HEK293 (cell line): ENCODE measurements around the gene DLX6.

Experiments used
- CTCF ChIA-PET: fragments of 350-600 bp; formaldehyde crosslinking; extraction: SDS; loops from one replicate; lab custom pipeline; 2021; ENCODE audit warnings: antibody characterized with exemption; lab: Yijun Ruan, JAX
- POLR2A ChIA-PET: fragments of 300-600 bp; formaldehyde crosslinking; extraction: SDS; loops from one replicate; lab custom pipeline; 2020; ENCODE audit warnings: antibody characterized with exemption, inconsistent platforms; lab: Yijun Ruan, JAX
- H3K27ac ChIP-seq: fragments of 200-500 bp; sonication (Bioruptor generic); 2 replicates; pipeline ENCODE4 v1.5.1; 2014; ENCODE audit warnings: low read depth, low read length, control low read depth, inconsistent platforms; ENCODE audit errors: extremely low read depth
- H3K36me3 ChIP-seq, 2 experiments: fragments of 200-500 bp in 1 of 2; sonication (Bioruptor generic) in 1 of 2; 1 replicate in 1 of 2; 2 replicates in 1 of 2; pipeline ENCODE4 v1.5.1; 2014 to 2017; ENCODE audit warnings: inconsistent platforms in 2 of 2, low read length in 2 of 2; ENCODE audit not compliant: control insufficient read depth in 2 of 2, insufficient read depth in 1 of 2
- H3K4me1 ChIP-seq: fragments of 200-500 bp; sonication (Bioruptor generic); 2 replicates; pipeline ENCODE4 v1.5.1; 2014; ENCODE audit warnings: mild to moderate bottlenecking, low read length, inconsistent platforms; ENCODE audit not compliant: control insufficient read depth, insufficient read depth
- H3K4me3 ChIP-seq: 2 replicates; pipeline ENCODE4 v1.5.1; 2011; ENCODE audit warnings: low read depth, mild to moderate bottlenecking, control low read depth, low read length, moderate library complexity
- H3K9me3 ChIP-seq: fragments of 200-500 bp; sonication (Bioruptor generic); 2 replicates; pipeline ENCODE4 v1.5.1; 2014; ENCODE audit warnings: low read depth, low read length, inconsistent platforms; ENCODE audit not compliant: control insufficient read depth, insufficient read depth
- FEZF1 ChIP-seq: fragments of 450-650 bp; formaldehyde crosslinking; IDR thresholded peaks from 2 replicates; pipeline ENCODE4 v1.5.1; 2016; ENCODE audit warnings: missing biosample characterization, missing genetic modification characterization
- GLI2 ChIP-seq: fragments of 450-650 bp; formaldehyde crosslinking; IDR thresholded peaks from 2 replicates; pipeline ENCODE4; 2017; ENCODE audit warnings: missing biosample characterization, missing genetic modification characterization, low read depth, borderline replicate concordance
- GLIS1 ChIP-seq: fragments of 450-650 bp; formaldehyde crosslinking; IDR thresholded peaks from 2 replicates; pipeline ENCODE4 v1.5.1; 2016; ENCODE audit warnings: missing biosample characterization, missing genetic modification characterization
- HOXC10 ChIP-seq: sonication (generic); formaldehyde crosslinking; IDR thresholded peaks from 2 replicates; pipeline ENCODE4 v1.8.1; 2023; ENCODE audit warnings: mild to moderate bottlenecking, missing genetic modification reagents
- KLF10 ChIP-seq: fragments of 450-650 bp; IDR thresholded peaks from 2 replicates; pipeline ENCODE4 v1.5.1; 2018; ENCODE audit warnings: missing biosample characterization, mild to moderate bottlenecking, missing genetic modification characterization
- KLF9 ChIP-seq: fragments of 450-650 bp; formaldehyde crosslinking; IDR thresholded peaks from 2 replicates; pipeline ENCODE4 v1.5.1; 2016; ENCODE audit warnings: missing biosample characterization, missing genetic modification characterization, low read depth
- RBAK ChIP-seq: fragments of 450-650 bp; formaldehyde crosslinking; IDR thresholded peaks from 2 replicates; pipeline ENCODE4 v1.5.1; 2016; ENCODE audit warnings: missing biosample characterization, missing genetic modification characterization
- SP3 ChIP-seq: fragments of 450-650 bp; formaldehyde crosslinking; IDR thresholded peaks from 2 replicates; pipeline ENCODE4 v1.5.1; 2016; ENCODE audit warnings: missing biosample characterization, missing genetic modification characterization
- ZBTB48 ChIP-seq: fragments of 450-650 bp; formaldehyde crosslinking; IDR thresholded peaks from 2 replicates; pipeline ENCODE4 v1.5.1; 2016; ENCODE audit warnings: missing biosample characterization, missing genetic modification characterization
- ZFHX2 ChIP-seq: fragments of 450-650 bp; formaldehyde crosslinking; conservative IDR thresholded peaks from 2 replicates; pipeline ENCODE4 v1.5.1; 2016; ENCODE audit warnings: missing biosample characterization, missing genetic modification characterization
- ZFP37 ChIP-seq: fragments of 450-650 bp; formaldehyde crosslinking; IDR thresholded peaks from 2 replicates; pipeline ENCODE4 v1.5.1; 2016; ENCODE audit warnings: missing biosample characterization, missing genetic modification characterization
- ZNF114 ChIP-seq: fragments of 450-650 bp; formaldehyde crosslinking; IDR thresholded peaks from 2 replicates; pipeline ENCODE4 v1.5.0; 2017; ENCODE audit warnings: missing biosample characterization, missing genetic modification characterization
- ZNF157 ChIP-seq: fragments of 450-650 bp; formaldehyde crosslinking; IDR thresholded peaks from 2 replicates; pipeline ENCODE4 v1.5.1; 2016; ENCODE audit warnings: missing biosample characterization, missing genetic modification characterization
- ZNF19 ChIP-seq: fragments of 450-650 bp; formaldehyde crosslinking; IDR thresholded peaks from 2 replicates; pipeline ENCODE4; 2016; ENCODE audit warnings: missing biosample characterization, missing genetic modification characterization, low read depth
- ZNF24 ChIP-seq: fragments of 450-650 bp; formaldehyde crosslinking; IDR thresholded peaks from 2 replicates; pipeline ENCODE4 v1.5.1; 2016; ENCODE audit warnings: missing biosample characterization, missing genetic modification characterization
- ZNF248 ChIP-seq: fragments of 450-650 bp; formaldehyde crosslinking; IDR thresholded peaks from 2 replicates; pipeline ENCODE4 v1.5.1; 2017; ENCODE audit warnings: missing biosample characterization, missing genetic modification characterization
- ZNF26 ChIP-seq: fragments of 450-650 bp; formaldehyde crosslinking; IDR thresholded peaks from 2 replicates; pipeline ENCODE4 v1.5.1; 2016; ENCODE audit warnings: missing biosample characterization, missing genetic modification characterization
- ZNF280C ChIP-seq: fragments of 450-650 bp; formaldehyde crosslinking; IDR thresholded peaks from 2 replicates; pipeline ENCODE4 v1.5.1; 2016; ENCODE audit warnings: missing biosample characterization, missing genetic modification characterization
- ZNF292 ChIP-seq: fragments of 450-650 bp; formaldehyde crosslinking; IDR thresholded peaks from 2 replicates; pipeline ENCODE4 v1.5.1; 2016; ENCODE audit warnings: low read depth, missing biosample characterization, missing genetic modification characterization, borderline replicate concordance
- ZNF350 ChIP-seq: fragments of 450-650 bp; formaldehyde crosslinking; IDR thresholded peaks from 2 replicates; pipeline ENCODE4 v1.5.0; 2017; ENCODE audit warnings: missing biosample characterization, mild to moderate bottlenecking, missing genetic modification characterization
- ZNF544 ChIP-seq: fragments of 450-650 bp; formaldehyde crosslinking; IDR thresholded peaks from 2 replicates; pipeline ENCODE4 v1.5.0; 2017; ENCODE audit warnings: missing biosample characterization, missing genetic modification characterization
- ZNF549 ChIP-seq: fragments of 450-650 bp; IDR thresholded peaks from 2 replicates; pipeline ENCODE4 v1.5.1; 2018; ENCODE audit warnings: missing biosample characterization, missing genetic modification characterization, mild to moderate bottlenecking, inconsistent platforms, moderate library complexity
- ZNF621 ChIP-seq: fragments of 450-650 bp; formaldehyde crosslinking; IDR thresholded peaks from 2 replicates; pipeline ENCODE4 v1.5.1; 2017; ENCODE audit warnings: missing biosample characterization, missing genetic modification characterization
- ZNF639 ChIP-seq: fragments of 450-650 bp; formaldehyde crosslinking; IDR thresholded peaks from 2 replicates; pipeline ENCODE4 v1.5.1; 2016; ENCODE audit warnings: missing biosample characterization, missing genetic modification characterization
- ZNF645 ChIP-seq: fragments of 450-650 bp; formaldehyde crosslinking; IDR thresholded peaks from 2 replicates; pipeline ENCODE4; 2016; ENCODE audit warnings: missing biosample characterization, missing genetic modification characterization
- ZNF660 ChIP-seq: fragments of 450-650 bp; IDR thresholded peaks from 2 replicates; pipeline ENCODE4 v1.5.1; 2018; ENCODE audit warnings: missing biosample characterization, mild to moderate bottlenecking, missing genetic modification characterization
- ZNF677 ChIP-seq: fragments of 450-650 bp; IDR thresholded peaks from 2 replicates; pipeline ENCODE4 v1.5.0; 2018; ENCODE audit warnings: missing biosample characterization, mild to moderate bottlenecking, missing genetic modification characterization, moderate library complexity
- ZNF747 ChIP-seq: fragments of 450-650 bp; formaldehyde crosslinking; IDR thresholded peaks from 2 replicates; pipeline ENCODE4 v1.5.1; 2016; ENCODE audit warnings: missing biosample characterization, missing genetic modification characterization
- ZNF791 ChIP-seq: fragments of 450-650 bp; formaldehyde crosslinking; IDR thresholded peaks from 2 replicates; pipeline ENCODE4 v1.5.1; 2016; ENCODE audit warnings: missing biosample characterization, missing genetic modification characterization
- ZNF792 ChIP-seq: fragments of 450-650 bp; formaldehyde crosslinking; IDR thresholded peaks from 2 replicates; pipeline ENCODE4 v1.5.1; 2016; ENCODE audit warnings: missing biosample characterization, missing genetic modification characterization
- ZNF830 ChIP-seq: fragments of 450-650 bp; IDR thresholded peaks from 2 replicates; pipeline ENCODE4 v1.5.0; 2018; ENCODE audit warnings: missing biosample characterization, missing genetic modification characterization, low read depth, mild to moderate bottlenecking, moderate library complexity
- ZSCAN30 ChIP-seq: fragments of 450-650 bp; IDR thresholded peaks from 2 replicates; pipeline ENCODE4 v1.5.1; 2018; ENCODE audit warnings: missing biosample characterization, mild to moderate bottlenecking, missing genetic modification characterization, moderate library complexity

The DLX6 gene

DNA sequence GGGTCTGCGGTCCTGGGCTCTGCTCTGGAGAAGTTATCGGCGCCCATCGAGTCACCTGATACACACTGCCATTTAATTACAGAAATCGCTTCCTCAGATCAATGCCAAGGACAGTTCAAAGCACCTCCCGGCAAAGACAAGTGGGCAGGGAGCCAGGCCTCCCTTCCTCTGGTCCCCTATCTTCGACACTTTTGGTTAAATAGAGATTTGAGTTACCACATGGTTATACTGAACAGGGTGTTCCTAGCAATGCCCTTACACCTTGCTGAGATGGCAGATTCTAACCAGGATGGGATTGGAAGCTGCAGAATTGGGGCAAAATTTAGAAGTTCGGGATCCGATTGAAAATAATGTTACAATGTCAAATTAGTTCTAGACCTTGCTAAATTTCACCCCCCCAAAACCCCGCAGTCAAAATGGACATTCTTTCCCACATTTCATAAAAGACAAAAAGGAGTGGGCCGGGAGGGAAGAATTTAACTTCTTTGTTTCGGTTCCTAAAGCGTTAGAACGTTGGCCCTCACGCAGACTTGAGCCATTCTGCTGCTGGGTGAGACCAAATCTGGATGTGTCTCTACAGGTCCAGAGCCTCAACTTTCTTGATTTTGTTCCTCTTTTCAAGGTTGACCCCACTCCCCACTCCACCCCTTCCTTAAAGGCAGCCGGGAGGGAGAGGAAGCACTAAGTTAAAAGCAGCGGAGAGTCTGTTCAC, 21.5 kb downstream of the DLX6 start (continued):
- TF ChIP-seq ZNF292 (tag by site-specific recombination): no peak
- TF ChIP-seq ZNF24: no peak
- TF ChIP-seq ZNF792 (tag by site-specific recombination): no peak
- TF ChIP-seq ZSCAN30: no peak
- TF ChIP-seq ZNF791 (tag by site-specific recombination): no peak
- no peak for TF ChIP-seq HOXC10
- TF ChIP-seq ZNF114 (tag by site-specific recombination): no peak
- no peak for TF ChIP-seq FEZF1 (tag by site-specific recombination)
- no peak for TF ChIP-seq ZNF248 (tag by site-specific recombination)
- no peak for TF ChIP-seq SP3 (tag by site-specific recombination)

- POLR2A ChIA-PET: interaction anchor here (1.7 kb wide), 1 partner anchor 22 kb away, joined by 6 read pairs; no protein-coding TSS in a partner anchor
- TF ChIP-seq ZNF621: no peak
- no peak for TF ChIP-seq ZNF157 (tag by site-specific recombination)
- TF ChIP-seq RBAK: no peak
- no peak for TF ChIP-seq ZNF677 (tag by site-specific recombination)
- TF ChIP-seq ZFHX2 (tag by site-specific recombination): no peak
- TF ChIP-seq GLI2 (tag by site-specific recombination): no peak
- TF ChIP-seq ZNF549 (tag by site-specific recombination): no peak
- no peak for TF ChIP-seq ZNF26 (tag by site-specific recombination)
- no peak for TF ChIP-seq SP3 (tag by site-specific recombination)
- TF ChIP-seq ZNF830 (tag by site-specific recombination): no peak
- TF ChIP-seq ZNF660 (tag by site-specific recombination): peak; percentile 72
- TF ChIP-seq GLIS1 (tag by site-specific recombination): no peak
- TF ChIP-seq ZNF639 (tag by site-specific recombination): no peak
- TF ChIP-seq ZNF544: no peak
- TF ChIP-seq ZFP37 (tag by site-specific recombination): 0 out of 2 replicates have a peak, but pooled peaks have one; percentile 59
- no peak for TF ChIP-seq ZNF280C (tag by site-specific recombination)
- no peak for TF ChIP-seq ZNF19 (tag by site-specific recombination)
- no peak for TF ChIP-seq ZNF747 (tag by site-specific recombination)
- TF ChIP-seq KLF9: no peak
- no peak for TF ChIP-seq KLF10 (tag by site-specific recombination)
- TF ChIP-seq ZNF645 (tag by site-specific recombination): no peak
- TF ChIP-seq ZNF350 (tag by site-specific recombination): no peak
- TF ChIP-seq ZBTB48 (tag by site-specific recombination): no peak
Observed at GRCh38 chr7:97027427-97028234, 22.3 kb downstream of the DLX6 start.

More at GRCh38 chr7:97027427-97028234, 22.3 kb downstream of the DLX6 start:
- Histone ChIP-seq H3K36me3 (no peaks in the 10 kb centered on the region), H3K9me3 (no peaks in the 10 kb centered on the region), H3K4me1 (no peaks in the 10 kb centered on the region; the same call in 1 of the 2 replicates), H3K4me3 (peak overlapping the region; percentile 6; the same call in 1 of the 2 replicates), H3K27ac (no peak overlapping the region)
- CTCF ChIA-PET: interaction anchor here (0.6 to 4.5 kb wide), 37 partner anchors 9 to 1304 kb away, joined by 3 to 35 read pairs (median 3); partner anchors contain the start of gene DLX6
